Kidney glomerular epithelial cell (primary cell): ENCODE results near the gene TGM1.
"Not testable (repeated sequence)": the region's sequence is repeated elsewhere in the genome, so short reads cannot be mapped to it uniquely, and the experiment has no call there.

Source experiments
- DNase-seq: peaks from one replicate; lab custom pipeline; 2025; lab: John Stamatoyannopoulos, UW

The TGM1 gene

GRCh38 chr14:24254630-24255392 is 8.2 kb downstream of the TGM1 start:
- no peak for DNase-seq

GRCh38 chr14:24253936-24254335 is 9.0 kb downstream of the TGM1 start:
- no peak for DNase-seq

- no peak for DNase-seq
Measured at GRCh38 chr14:24252289-24253124, 10.5 kb downstream of the TGM1 start.

GRCh38 chr14:24251880-24252288 is 11.1 kb downstream of the TGM1 start:
- peak; percentile 49 for DNase-seq

GRCh38 chr14:24250354-24250753 is 12.6 kb downstream of the TGM1 start:
- no peak for DNase-seq

- DNase-seq, result no peak
Measured at GRCh38 chr14:24249230-24250021, 13.6 kb downstream of the TGM1 start.

GRCh38 chr14:24247422-24247821 is 15.6 kb downstream of the TGM1 start:
- no peak for DNase-seq

- no peak for DNase-seq
Measured at GRCh38 chr14:24246765-24247212, 16.2 kb downstream of the TGM1 start.

GRCh38 chr14:24245350-24245749 is 17.6 kb downstream of the TGM1 start:
- DNase-seq, result not testable (repeated sequence)

GRCh38 chr14:24243336-24243836 is 19.6 kb downstream of the TGM1 start:
- DNase-seq, result peak; percentile 31

- peak; percentile 95 for DNase-seq
Measured at GRCh38 chr14:24241829-24242443, 21.0 kb downstream of the TGM1 start.

GRCh38 chr14:24240110-24240918 is 22.7 kb downstream of the TGM1 start:
- no peak for DNase-seq

GRCh38 chr14:24238527-24239037 is 24.4 kb downstream of the TGM1 start:
- DNase-seq, result no peak

- DNase-seq, result peak; percentile 3
Measured at GRCh38 chr14:24238123-24238522, 24.9 kb downstream of the TGM1 start.

- no peak for DNase-seq
Measured at GRCh38 chr14:24237463-24237955, 25.5 kb downstream of the TGM1 start.

GRCh38 chr14:24236689-24237462 is 26.1 kb downstream of the TGM1 start:
- no peak for DNase-seq

- no peak for DNase-seq
Measured at GRCh38 chr14:24235804-24236688, 26.9 kb downstream of the TGM1 start.
